Islet precursor cell (in vitro differentiated cells): ENCODE results near the gene MUC22.
"Not testable (repeated sequence)": the region's sequence is repeated elsewhere in the genome, so short reads cannot be mapped to it uniquely, and the experiment has no call there.

Experiments
- DNase-seq: peaks from one replicate; pipeline ENCODE4 v3.0.0-alpha.2; 2018

The MUC22 gene

DNA sequence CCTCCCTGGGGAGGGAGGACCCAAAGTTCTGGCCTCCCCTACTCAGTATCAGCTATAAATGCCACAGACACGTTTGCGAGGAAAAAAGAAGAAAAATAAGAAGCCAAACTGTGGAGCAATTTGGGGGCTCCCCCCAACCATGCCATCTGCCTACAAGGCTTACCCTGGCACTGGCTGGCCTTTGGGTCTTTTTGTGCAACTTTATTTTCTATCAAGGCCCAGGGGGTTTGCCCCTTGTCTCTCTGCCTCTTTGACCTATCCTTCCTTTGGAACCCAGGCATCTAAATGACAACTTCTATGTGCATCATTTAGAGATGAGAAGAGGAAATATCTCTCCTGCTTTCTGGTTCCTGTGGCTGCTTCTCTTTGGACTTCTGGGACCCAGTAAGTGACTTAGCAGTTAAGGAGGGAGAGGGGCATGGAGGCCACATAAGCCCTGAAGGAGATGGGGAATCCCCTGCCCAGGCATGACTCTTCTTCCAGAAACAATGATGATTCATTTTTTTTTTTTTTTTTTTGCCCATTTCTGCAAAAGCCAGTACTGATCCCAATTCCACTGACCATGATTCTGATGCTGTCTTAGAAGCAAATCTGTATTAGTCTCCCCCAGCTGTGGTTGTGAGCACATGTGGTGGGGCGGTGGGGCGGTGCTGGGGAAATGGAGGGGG, at the start of gene MUC22:
TSS of gene MUC22 (plus strand) at position 82 of the 668 bp plus-strand sequence. CDS start at position 315, 233 bp downstream.
- DNase-seq, result no peak

DNA sequence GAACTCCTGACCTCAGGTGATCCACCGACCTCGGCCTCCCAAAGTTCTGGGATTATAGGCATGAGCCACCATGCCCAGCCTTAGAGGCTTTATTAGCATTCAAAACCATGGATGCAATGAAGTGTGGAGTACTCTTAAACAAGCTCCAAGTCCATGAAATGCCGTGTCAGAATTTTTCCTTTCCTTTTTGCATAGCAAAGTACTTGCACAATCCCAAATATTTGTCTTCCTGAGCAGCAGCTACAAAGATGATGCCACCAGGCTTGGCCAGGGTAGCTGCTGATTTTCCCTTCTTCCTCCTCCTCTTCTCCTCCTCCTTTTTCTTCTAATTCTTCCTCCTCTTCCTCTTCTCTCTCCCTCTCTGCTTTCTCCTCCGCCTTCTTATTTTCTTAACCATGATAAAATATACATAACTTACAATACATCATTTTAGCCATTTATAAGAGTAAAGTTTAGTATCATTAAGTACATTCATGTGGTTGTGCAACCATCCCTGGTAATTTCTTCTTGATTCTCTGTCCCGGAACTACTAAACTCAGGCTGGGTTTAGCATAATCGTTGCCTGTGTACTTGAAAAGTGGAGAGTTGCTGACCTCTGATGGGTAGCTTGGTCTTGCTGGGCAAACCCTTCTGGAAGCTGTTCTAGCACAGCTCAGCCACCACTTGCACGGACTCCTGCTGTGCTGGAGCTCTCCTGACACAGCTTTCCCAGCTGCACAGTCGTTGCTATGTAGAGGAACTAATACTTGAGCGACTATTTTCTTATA, 49.2 kb upstream of the MUC22 start:
- no peak for DNase-seq

- no peak for DNase-seq
Observed at GRCh38 chr6:30962716-30963115, 47.6 kb upstream of the MUC22 start.

GRCh38 chr6:30963641-30964040, 46.6 kb upstream of the MUC22 start:
- DNase-seq, result no peak

- DNase-seq, result no peak
Observed at GRCh38 chr6:30964075-30964474, 46.2 kb upstream of the MUC22 start.

GRCh38 chr6:30965140-30965601, 45.1 kb upstream of the MUC22 start:
- DNase-seq, result no peak

DNA sequence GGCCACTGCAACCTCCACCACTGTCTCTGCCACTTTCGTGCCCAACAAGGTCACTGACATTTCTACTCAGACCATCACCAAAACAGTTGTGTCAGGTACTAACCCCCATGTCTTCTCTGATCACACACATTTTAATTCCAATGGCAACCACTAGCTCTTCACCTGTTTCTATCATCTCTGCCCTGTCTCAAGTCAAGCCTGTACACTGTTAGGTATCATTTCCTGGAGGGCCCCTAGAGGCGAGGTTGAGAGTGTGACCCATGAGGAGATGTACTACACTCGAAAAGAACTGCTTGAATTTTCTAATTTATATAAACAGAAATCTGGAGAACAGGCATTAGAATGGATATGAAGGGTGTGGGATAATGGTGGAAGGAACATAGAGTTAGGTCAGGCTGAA, 44.1 kb upstream of the MUC22 start:
- no peak for DNase-seq

DNA sequence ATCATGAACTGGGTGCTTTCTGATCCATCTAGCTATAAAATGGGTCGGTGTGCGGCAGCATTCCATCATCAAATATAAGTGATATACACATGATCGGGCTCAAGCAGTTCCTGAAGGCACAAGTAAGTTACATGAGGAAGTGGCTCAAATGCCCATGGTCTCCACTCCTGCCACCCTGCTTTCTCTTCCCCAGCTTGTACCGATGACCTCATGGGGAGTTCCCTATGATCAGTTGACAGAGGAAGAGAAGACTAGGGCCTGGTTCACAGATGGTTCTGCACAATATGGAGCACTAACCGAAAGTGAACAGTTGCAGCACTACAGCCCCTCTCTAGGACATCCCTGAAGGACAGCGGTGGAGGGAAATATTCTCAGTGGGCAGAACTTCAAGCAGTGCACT, 41.1 kb upstream of the MUC22 start:
- not testable (repeated sequence) for DNase-seq

- DNase-seq, result no peak
Observed at GRCh38 chr6:30970946-30971345, 39.3 kb upstream of the MUC22 start.

DNA sequence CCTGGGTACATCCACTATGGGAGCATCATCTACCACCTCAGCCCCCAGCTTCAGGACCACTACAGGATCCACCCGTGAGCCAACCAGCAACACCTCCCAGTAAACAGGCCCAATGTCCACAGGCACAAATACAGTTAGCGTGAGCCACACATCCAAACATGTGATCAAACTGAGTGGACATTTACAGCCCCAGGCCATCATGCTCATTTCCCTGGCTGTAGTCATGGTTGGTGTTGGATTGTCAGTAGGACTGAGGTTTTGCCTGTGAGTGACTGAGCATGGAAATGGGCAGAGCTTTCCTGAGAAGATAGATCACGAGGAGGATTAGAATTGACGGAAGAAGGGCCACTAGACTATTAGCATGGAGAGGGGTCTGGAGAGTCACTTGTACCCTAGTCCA, 37.5 kb upstream of the MUC22 start:
- no peak for DNase-seq

- DNase-seq, result no peak
Observed at GRCh38 chr6:30974490-30975252, 35.6 kb upstream of the MUC22 start.

GRCh38 chr6:30979141-30979540, 31.1 kb upstream of the MUC22 start:
- DNase-seq, result no peak

- no peak for DNase-seq
Observed at GRCh38 chr6:30979690-30980089, 30.6 kb upstream of the MUC22 start.

DNA sequence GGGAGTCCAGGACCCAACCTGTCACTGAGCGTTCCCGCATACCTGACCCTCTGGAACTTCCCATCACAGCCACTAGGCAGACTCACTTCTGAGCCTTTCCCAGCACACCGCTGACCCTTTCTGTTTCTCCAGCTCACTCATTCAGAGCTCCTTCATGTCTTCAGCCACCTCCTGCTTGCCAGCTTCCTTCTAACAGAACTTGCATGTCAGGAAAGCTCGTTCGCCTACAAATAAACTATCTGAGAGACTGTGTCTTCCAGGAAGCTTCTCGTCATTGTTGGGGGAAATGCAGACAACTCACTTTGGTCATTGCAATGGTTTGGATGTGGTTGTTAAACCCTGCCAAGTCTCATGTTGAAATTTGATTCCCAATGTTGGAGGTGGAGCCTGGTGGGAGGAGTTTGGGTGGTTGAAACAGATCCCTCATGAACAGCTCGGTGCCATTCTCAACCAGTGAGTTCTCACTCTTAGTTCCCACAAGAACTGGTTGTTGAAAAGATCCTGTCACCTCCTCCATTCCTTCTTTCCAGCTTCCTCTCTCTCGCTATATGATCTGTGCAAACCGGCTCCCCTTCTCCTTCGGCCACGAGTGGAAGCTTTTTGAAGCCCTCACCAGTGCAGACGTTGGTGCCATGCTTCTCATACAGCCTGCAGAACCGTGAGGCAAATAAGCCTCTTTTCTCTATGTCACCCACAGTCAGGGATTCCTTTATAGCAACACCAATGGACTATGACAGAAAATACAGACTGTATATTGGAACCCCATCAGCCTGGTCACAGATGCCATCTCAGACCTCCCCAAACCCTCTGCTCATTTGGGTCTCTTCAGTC, 28.1 kb upstream of the MUC22 start:
- peak; percentile 86 for DNase-seq

DNA sequence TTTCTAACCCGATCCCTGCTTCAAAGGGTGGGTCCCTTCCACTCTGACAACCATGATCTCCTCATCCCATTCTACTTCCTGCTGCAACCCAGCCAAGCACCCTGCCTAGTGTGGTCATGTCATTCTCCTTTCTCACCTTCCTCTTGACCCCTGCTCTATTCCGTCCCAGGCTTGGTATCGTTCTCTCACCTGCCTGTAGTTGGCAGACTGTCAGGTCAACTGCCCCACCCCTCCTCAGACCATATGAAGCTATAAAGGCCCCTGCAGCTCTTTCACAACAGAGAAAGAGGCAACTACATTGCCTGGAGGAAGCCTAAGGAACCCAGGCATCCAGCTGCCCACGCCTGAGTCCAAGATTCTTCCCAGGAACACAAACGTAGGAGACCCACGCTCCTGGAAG, 26.8 kb upstream of the MUC22 start, which contains the start of gene MUC21:
TSS of gene MUC21 (plus strand) at position 280 of the 400 bp plus-strand sequence. CDS start 241 bp downstream, outside the sequence.
- DNase-seq, result peak; percentile 13

DNA sequence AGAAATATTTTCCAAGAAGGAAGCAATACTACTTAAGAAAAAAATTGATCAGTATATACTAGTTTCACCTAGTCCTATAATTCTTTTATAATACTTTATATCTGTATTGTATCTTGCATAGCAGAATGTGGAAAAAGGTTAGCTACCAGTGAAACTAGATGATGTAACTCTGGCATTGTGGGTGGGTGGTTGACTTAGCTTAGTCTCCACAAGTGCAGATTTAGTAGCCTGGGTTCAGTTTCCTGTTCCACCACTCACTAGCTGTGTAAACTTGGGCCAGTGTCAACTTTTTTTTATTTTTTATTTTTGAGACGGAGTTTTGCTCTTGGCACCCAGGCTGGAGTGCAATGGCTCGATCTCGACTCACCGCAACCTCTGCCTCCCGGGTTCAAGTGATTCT, 24.8 kb upstream of the MUC22 start:
- DNase-seq, result no peak

GRCh38 chr6:30987304-30987703, 23.0 kb upstream of the MUC22 start:
- no peak for DNase-seq

- DNase-seq, result no peak
Observed at GRCh38 chr6:30988209-30988825, 22.0 kb upstream of the MUC22 start.

DNA sequence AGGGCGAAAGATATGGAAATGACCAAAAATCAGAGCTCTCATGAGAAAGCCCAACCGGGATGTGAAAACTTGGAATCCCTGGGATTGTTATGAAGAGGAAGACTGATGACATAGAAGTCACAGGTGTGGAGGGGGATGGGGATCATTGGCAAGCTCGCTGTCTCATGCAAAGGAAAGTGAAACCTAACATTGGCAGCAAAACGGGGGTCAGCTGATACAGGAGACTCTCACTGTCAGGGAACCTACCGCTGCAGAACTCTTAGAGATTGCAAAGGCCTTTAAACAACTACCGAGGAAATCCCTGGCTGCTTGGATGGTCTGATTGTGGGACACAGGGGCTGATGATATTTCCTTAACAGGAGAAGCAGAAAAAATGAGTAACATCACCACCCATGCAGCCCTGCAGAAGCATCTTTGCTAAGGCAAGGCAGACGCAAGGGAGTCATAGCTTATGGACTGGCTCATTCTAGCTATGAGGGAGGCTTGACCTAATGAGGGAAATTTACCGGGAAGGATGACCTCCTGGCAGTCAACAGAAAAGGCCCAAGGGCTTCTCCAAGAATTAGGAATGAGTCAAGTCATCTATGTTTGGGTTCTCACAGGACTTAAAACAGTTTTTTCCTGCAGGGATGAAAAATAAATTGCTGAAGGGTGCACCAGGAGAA, 19.7 kb upstream of the MUC22 start:
- DNase-seq, result no peak

- DNase-seq, result no peak
Observed at GRCh38 chr6:30991891-30992290, 18.4 kb upstream of the MUC22 start.

GRCh38 chr6:30997301-30997700, 13.0 kb upstream of the MUC22 start:
- no peak for DNase-seq

DNA sequence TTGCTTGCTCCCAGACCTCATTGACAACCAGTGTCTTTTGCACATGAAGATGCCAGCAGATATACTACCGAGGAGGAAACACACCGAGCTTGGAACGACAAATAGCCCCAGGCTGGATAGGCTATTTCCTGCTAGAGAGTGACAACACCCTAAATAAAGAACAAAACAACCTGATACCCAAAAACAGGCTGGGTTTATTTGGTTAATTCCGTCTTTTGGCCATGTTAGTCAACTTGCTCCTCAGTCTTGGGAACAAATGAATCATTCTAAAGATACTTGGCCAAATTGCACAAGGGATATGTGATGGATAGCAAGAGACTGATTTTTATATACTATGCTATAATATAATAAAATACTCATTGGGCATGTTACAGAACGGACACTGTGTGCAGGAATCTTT, 11.5 kb upstream of the MUC22 start:
- no peak for DNase-seq
